Activated CD4-positive, alpha-beta T cell treated with anti-CD3 and anti-CD28 coated beads for 36 hours (primary cell): ENCODE measurements around the gene FBXO38. TPM values are rescaled to one million over a fixed set of nuclear protein-coding genes. Genes with fewer than 3 reads are reported as not detected.

Source experiments
- ATAC-seq: fragments of 200-7000 bp; cut with Tn5 transposase; one replicate; pipeline ENCODE4 v1.10.0; 2021; ENCODE audit warnings: mild to moderate bottlenecking, moderate library complexity
- CTCF ChIA-PET: fragments of 350-600 bp; sonication (Branson Sonifier 250); formaldehyde crosslinking; loops from one replicate; lab custom pipeline; 2021; ENCODE audit warnings: antibody characterized with exemption; lab: Charles Lee
- POLR2A ChIA-PET: fragments of 350-600 bp; sonication (Branson Sonifier 250); formaldehyde crosslinking; loops from one replicate; lab custom pipeline; 2021; ENCODE audit warnings: antibody characterized with exemption, inconsistent platforms; lab: Charles Lee
- DNase-seq: peaks from one replicate; pipeline ENCODE4 v3.0.0-alpha.2; 2020
- H3K27ac Mint-ChIP-seq: one replicate; pipeline ENCODE4 v1.8.0; 2021; ENCODE audit warnings: mixed read lengths
- H3K27me3 Mint-ChIP-seq: one replicate; pipeline ENCODE4 v1.8.0; 2021; ENCODE audit warnings: mixed read lengths
- H3K36me3 Mint-ChIP-seq: one replicate; pipeline ENCODE4 v1.8.0; 2021; ENCODE audit warnings: low read depth, mixed read lengths
- H3K4me1 Mint-ChIP-seq: one replicate; pipeline ENCODE4 v1.8.0; 2021; ENCODE audit warnings: mixed read lengths
- H3K4me3 Mint-ChIP-seq: one replicate; pipeline ENCODE4 v1.8.0; 2021; ENCODE audit warnings: mild to moderate bottlenecking, moderate library complexity, mixed read lengths
- H3K9me3 Mint-ChIP-seq: one replicate; pipeline ENCODE4 v1.8.0; 2021; ENCODE audit warnings: low read depth, mixed read lengths
- intact Hi-C, 2 experiments: fragments of 100-400 bp; cut with DNase I in 1 of 2; cut with micrococcal nuclease in 1 of 2; formaldehyde crosslinking; loops; one replicate each; pipeline versions ENCODE4 v1.14.2 to v1.15.1; 2022 to 2024; cut with DNase I, micrococcal nuclease
- total RNA-seq, 2 experiments: library from RNA; stranded (reverse); gene quantifications; one replicate each; pipeline ENCODE4 v1.2.3, GENCODE V29; 2021

The FBXO38 gene
- total RNA-seq, 2 experiments from 2014 or later: 47.5 to 65.4 TPM

GRCh38 chr5:148368299-148368698 is 15.5 kb upstream of the FBXO38 start:
- intact Hi-C loops: no loop called here
- H3K4me3 Mint-ChIP-seq: no peak overlapping the region
- POLR2A ChIA-PET: no interaction called here

GRCh38 chr5:148372166-148372725 is 11.5 kb upstream of the FBXO38 start:
- H3K9me3 Mint-ChIP-seq: peaks cover 5% of the 10 kb centered on the region
- H3K4me3 Mint-ChIP-seq: no peak overlapping the region
- H3K27me3 Mint-ChIP-seq: peaks cover 2% of the 10 kb centered on the region
- H3K36me3 Mint-ChIP-seq: peaks cover 13% of the 10 kb centered on the region
- ChIA-PET CTCF (no interaction called here), POLR2A (no interaction called here)
- ATAC-seq (no peak), DNase-seq (no peak)
- H3K4me1 Mint-ChIP-seq: no peaks in the 10 kb centered on the region
- intact Hi-C loops: loop anchor here in 1 of 2 experiments (5.0 to 10.0 kb wide), 2 partner anchors 415 to 517 kb away; no protein-coding TSS in a partner anchor
- no peak overlapping the region for H3K27ac Mint-ChIP-seq

More at GRCh38 chr5:148368299-148368698, 15.5 kb upstream of the FBXO38 start:
- Mint-ChIP-seq H3K9me3 (peaks cover 5% of the 10 kb centered on the region), H3K27ac (no peak overlapping the region), H3K36me3 (peaks cover 8% of the 10 kb centered on the region), H3K4me1 (no peaks in the 10 kb centered on the region), H3K27me3 (peaks cover 2% of the 10 kb centered on the region)
- no peak for DNase-seq
- CTCF ChIA-PET: no interaction called here
- no peak for ATAC-seq

- DNase-seq (no peak), ATAC-seq (no peak)
- Mint-ChIP-seq H3K4me3 (no peak overlapping the region), H3K36me3 (peaks cover 16% of the 10 kb centered on the region), H3K9me3 (peaks cover 8% of the 10 kb centered on the region), H3K27ac (no peak overlapping the region), H3K27me3 (peaks cover 2% of the 10 kb centered on the region), H3K4me1 (no peaks in the 10 kb centered on the region)
- intact Hi-C loops: loop anchor here in 1 of 2 experiments (5.0 to 10.0 kb wide), 2 partner anchors 416 to 518 kb away; no protein-coding TSS in a partner anchor
- POLR2A ChIA-PET: no interaction called here
- CTCF ChIA-PET: interaction anchor here (0.5 kb wide), 1 partner anchor 39 kb away, joined by 3 read pairs; no protein-coding TSS in a partner anchor
Measured at GRCh38 chr5:148372893-148373292, 10.9 kb upstream of the FBXO38 start.

- no peak overlapping the region for H3K27ac Mint-ChIP-seq
- H3K4me1 Mint-ChIP-seq: peaks cover 5% of the 10 kb centered on the region
- POLR2A ChIA-PET: interaction anchor here (0.6 kb wide), 1 partner anchor 67 kb away, joined by 3 read pairs; no protein-coding TSS in a partner anchor
- CTCF ChIA-PET: interaction anchor here (0.5 to 2.5 kb wide), 11 partner anchors 11 to 759 kb away, joined by 3 to 14 read pairs (median 5); no protein-coding TSS in a partner anchor
- DNase-seq (peak; percentile 34), ATAC-seq (peak; percentile 85)
- H3K4me3 Mint-ChIP-seq: no peak overlapping the region
- peaks cover 13% of the 10 kb centered on the region for H3K9me3 Mint-ChIP-seq
- peaks cover 2% of the 10 kb centered on the region for H3K27me3 Mint-ChIP-seq
- H3K36me3 Mint-ChIP-seq: peaks cover 26% of the 10 kb centered on the region
- intact Hi-C loops: loop anchor here (1.0 to 10.0 kb wide), 4 partner anchors 196 to 520 kb away; no protein-coding TSS in a partner anchor
Measured at GRCh38 chr5:148374690-148375360, 8.9 kb upstream of the FBXO38 start.

GRCh38 chr5:148376198-148376597 is 7.6 kb upstream of the FBXO38 start:
- intact Hi-C loops: loop anchor here in 1 of 2 experiments (10.0 kb wide), 1 partner anchor 521 kb away; no protein-coding TSS in a partner anchor
- Mint-ChIP-seq H3K4me1 (peaks cover 9% of the 10 kb centered on the region), H3K4me3 (no peak overlapping the region), H3K27ac (no peak overlapping the region), H3K9me3 (peaks cover 13% of the 10 kb centered on the region), H3K36me3 (peaks cover 26% of the 10 kb centered on the region), H3K27me3 (peaks cover 2% of the 10 kb centered on the region)
- ChIA-PET CTCF (interaction anchor here (2.5 kb wide), 1 partner anchor 196 kb away, joined by 10 read pairs; no protein-coding TSS in a partner anchor), POLR2A (no interaction called here)
- DNase-seq (no peak), ATAC-seq (no peak)

- ChIA-PET POLR2A (no interaction called here), CTCF (no interaction called here)
- Mint-ChIP-seq H3K4me3 (no peak overlapping the region), H3K4me1 (peaks cover 14% of the 10 kb centered on the region), H3K27ac (no peak overlapping the region), H3K27me3 (no peaks in the 10 kb centered on the region), H3K9me3 (peaks cover 13% of the 10 kb centered on the region), H3K36me3 (peaks cover 26% of the 10 kb centered on the region)
- intact Hi-C loops: loop anchor here in 1 of 2 experiments (10.0 kb wide), 1 partner anchor 524 kb away; no protein-coding TSS in a partner anchor
- no peak for ATAC-seq
- no peak for DNase-seq
Measured at GRCh38 chr5:148378670-148379069, 5.1 kb upstream of the FBXO38 start.

GRCh38 chr5:148379340-148379739 is 4.4 kb upstream of the FBXO38 start:
- no peak for ATAC-seq
- Mint-ChIP-seq H3K9me3 (peaks cover 13% of the 10 kb centered on the region), H3K27ac (no peak overlapping the region), H3K27me3 (no peaks in the 10 kb centered on the region), H3K4me1 (peaks cover 14% of the 10 kb centered on the region), H3K4me3 (no peak overlapping the region), H3K36me3 (peaks cover 26% of the 10 kb centered on the region)
- ChIA-PET POLR2A (no interaction called here), CTCF (no interaction called here)
- intact Hi-C loops: loop anchor here in 1 of 2 experiments (10.0 kb wide), 1 partner anchor 525 kb away; no protein-coding TSS in a partner anchor
- DNase-seq: no peak

- ChIA-PET POLR2A (interaction anchor here (0.6 kb wide), 1 partner anchor 49 kb away, joined by 3 read pairs; no protein-coding TSS in a partner anchor), CTCF (interaction anchor here (1.0 to 1.2 kb wide), 2 partner anchors 11 to 349 kb away, joined by 3 to 6 read pairs; no protein-coding TSS in a partner anchor)
- ATAC-seq: no peak
- no peak overlapping the region for H3K27ac Mint-ChIP-seq
- no peak overlapping the region for H3K4me3 Mint-ChIP-seq
- intact Hi-C loops: loop anchor here (2.0 to 10.0 kb wide), 7 partner anchors 323 to 1935 kb away; partner anchors contain the start of genes CSNK1A1 (in 1 of the 2), GRPEL2 (in 1 of the 2), HMGXB3 (in 1 of the 2) and TCERG1 (in 1 of the 2)
- H3K4me1 Mint-ChIP-seq: peaks cover 40% of the 10 kb centered on the region
- no peaks in the 10 kb centered on the region for H3K27me3 Mint-ChIP-seq
- no peak for DNase-seq
- H3K36me3 Mint-ChIP-seq: peaks cover 30% of the 10 kb centered on the region
- H3K9me3 Mint-ChIP-seq: peaks cover 13% of the 10 kb centered on the region
Measured at GRCh38 chr5:148381906-148382305, 1.9 kb upstream of the FBXO38 start.

GRCh38 chr5:148382961-148383360 is 797 bp upstream of the FBXO38 start:
- DNase-seq (no peak), ATAC-seq (no peak)
- H3K36me3 Mint-ChIP-seq: peaks cover 27% of the 10 kb centered on the region
- H3K27me3 Mint-ChIP-seq: no peaks in the 10 kb centered on the region
- peak overlapping the region; percentile 94 for H3K4me3 Mint-ChIP-seq
- peaks cover 48% of the 10 kb centered on the region for H3K4me1 Mint-ChIP-seq
- CTCF ChIA-PET: interaction anchor here (1.2 kb wide), 1 partner anchor 348 kb away, joined by 6 read pairs; no protein-coding TSS in a partner anchor
- POLR2A ChIA-PET: no interaction called here
- H3K27ac Mint-ChIP-seq: peak overlapping the region; percentile 99
- intact Hi-C loops: loop anchor here (1.0 to 10.0 kb wide), 9 partner anchors 322 to 1936 kb away; partner anchors contain the start of genes GRPEL2 (in 2 of the 2), CSNK1A1 (in 1 of the 2), HMGXB3 (in 1 of the 2) and JAKMIP2 (in 1 of the 2)
- peaks cover 10% of the 10 kb centered on the region for H3K9me3 Mint-ChIP-seq

GRCh38 chr5:148384380-148384737 is 601 bp downstream of the FBXO38 start:
- Mint-ChIP-seq H3K27ac (peak overlapping the region; percentile 99), H3K36me3 (peaks cover 21% of the 10 kb centered on the region), H3K4me1 (peaks cover 59% of the 10 kb centered on the region), H3K4me3 (peak overlapping the region; percentile 94), H3K27me3 (no peaks in the 10 kb centered on the region), H3K9me3 (no peaks in the 10 kb centered on the region)
- DNase-seq (peak; percentile 37), ATAC-seq (peak; percentile 11)
- intact Hi-C loops: loop anchor here (1.0 to 10.0 kb wide), 7 partner anchors 16 to 1937 kb away; partner anchors contain the start of genes GRPEL2 (in 1 of the 2) and TCERG1 (in 1 of the 2)
- CTCF ChIA-PET: interaction anchor here (0.6 to 1.6 kb wide), 2 partner anchors 347 to 435 kb away, joined by 3 to 5 read pairs; no protein-coding TSS in a partner anchor
- POLR2A ChIA-PET: interaction anchor here (0.6 to 0.7 kb wide), 2 partner anchors 582 to 1972 kb away, joined by 3 read pairs; no protein-coding TSS in a partner anchor

- CTCF ChIA-PET: interaction anchor here (1.6 kb wide), 1 partner anchor 346 kb away, joined by 5 read pairs; no protein-coding TSS in a partner anchor
- H3K4me3 Mint-ChIP-seq: peak overlapping the region; percentile 94
Measured at GRCh38 chr5:148385094-148385493, 1.3 kb downstream of the FBXO38 start.

More at GRCh38 chr5:148385094-148385493, 1.3 kb downstream of the FBXO38 start:
- H3K27ac Mint-ChIP-seq: peak overlapping the region; percentile 99
- no peaks in the 10 kb centered on the region for H3K9me3 Mint-ChIP-seq
- POLR2A ChIA-PET: no interaction called here
- DNase-seq: no peak
- H3K4me1 Mint-ChIP-seq: peaks cover 59% of the 10 kb centered on the region
- intact Hi-C loops: loop anchor here (2.0 to 10.0 kb wide), 2 partner anchors 16 to 320 kb away; no protein-coding TSS in a partner anchor
- H3K27me3 Mint-ChIP-seq: no peaks in the 10 kb centered on the region
- H3K36me3 Mint-ChIP-seq: peaks cover 17% of the 10 kb centered on the region
- no peak for ATAC-seq
